HepG2 (cell line): ENCODE results near the gene PAEP. TPM values are rescaled to one million over a fixed set of nuclear protein-coding genes. Genes with fewer than 3 reads are reported as not detected.

ENCODE experiments used
- ATAC-seq: fragments of 200-7000 bp; cut with Tn5 transposase; 3 replicates; pipeline ENCODE4 v1.9.1; 2020; ENCODE audit warnings: mild to moderate bottlenecking, moderate library complexity
- BruUV-seq: library from RNA; stranded (reverse); fragments of 400-500 nt; replicated peaks from 2 replicates; lab custom pipeline; 2021; lab: Mats Ljungman, UMichigan
- CTCF ChIA-PET: fragments of 300-600 bp; formaldehyde crosslinking; extraction: SDS; loops from one replicate; lab custom pipeline; 2021; ENCODE audit warnings: low total read pairs, inconsistent platforms, low intra/inter-chr PET ratio; lab: Yijun Ruan, JAX
- POLR2A ChIA-PET: fragments of 350-600 bp; sonication (Branson Sonifier 250); formaldehyde crosslinking; loops from one replicate; lab custom pipeline; 2020; ENCODE audit warnings: antibody characterized with exemption, inconsistent platforms; lab: Yijun Ruan, JAX
- DNase-seq: peaks from one replicate; pipeline ENCODE4 v3.0.0-alpha.2; 2015; ENCODE audit warnings: low spot score
- FAIRE-seq: peaks from 3 replicates; lab custom pipeline; 2011; peaks lifted over from hg19 to GRCh38; lab: Jason Lieb, UNC
- H2AFZ ChIP-seq: one replicate; pipeline ENCODE4 v1.6.1; 2011; ENCODE audit warnings: low read length, inconsistent platforms
- H3K27ac ChIP-seq: fragments of 300-600 bp; 3 replicates; pipeline ENCODE4 v1.8.0; 2011; ENCODE audit warnings: mixed run types, mild to moderate bottlenecking, mixed read lengths, low read length, inconsistent platforms; ENCODE audit not compliant: insufficient read depth; ENCODE audit errors: extremely low read length
- H3K27me3 ChIP-seq, 2 experiments: fragments of 200-600 bp in 1 of 2; 2 replicates in 1 of 2; 3 replicates in 1 of 2; pipeline versions ENCODE4 v1.6.0 to v1.8.0; 2011; ENCODE audit warnings: low read length in 2 of 2, mild to moderate bottlenecking in 2 of 2, moderate library complexity in 2 of 2, inconsistent platforms in 1 of 2; ENCODE audit not compliant: insufficient read depth in 2 of 2, control insufficient read depth in 1 of 2
- H3K36me3 ChIP-seq, 2 experiments: fragments of 200-600 bp in 1 of 2; replicated peaks in 1 of 2; 2 replicates in 1 of 2; 3 replicates in 1 of 2; pipeline versions ENCODE4 v1.5.1 to v1.8.0; 2011; ENCODE audit warnings: low read length in 2 of 2, inconsistent platforms in 1 of 2; ENCODE audit not compliant: insufficient read depth in 2 of 2, control insufficient read depth in 1 of 2
- H3K4me1 ChIP-seq: 2 replicates; pipeline ENCODE4 v1.5.1; 2012; ENCODE audit warnings: low read length, inconsistent platforms; ENCODE audit not compliant: insufficient read depth
- H3K4me2 ChIP-seq: 2 replicates; pipeline ENCODE4 v1.6.0; 2011; ENCODE audit warnings: low read depth, low read length, inconsistent platforms
- H3K4me3 ChIP-seq, 3 experiments: fragments of 200-600 bp in 1 of 3; sonication (generic), shearing (Covaris generic) in 1 of 3; replicated peaks in 1 of 3; 2 replicates each; pipeline ENCODE4 v1.5.1; 2011 to 2016; ENCODE audit warnings: low read length in 3 of 3, inconsistent platforms in 2 of 3, low read depth in 2 of 3, mild to moderate bottlenecking in 2 of 3, control low read depth in 1 of 3, mixed read lengths in 1 of 3; ENCODE audit not compliant: insufficient read depth in 1 of 3
- H3K79me2 ChIP-seq: one replicate; pipeline ENCODE4 v1.6.1; 2011; ENCODE audit warnings: low read length, inconsistent platforms; ENCODE audit not compliant: insufficient read depth
- H3K9ac ChIP-seq: 2 replicates; pipeline ENCODE4 v1.6.0; 2011; ENCODE audit warnings: mild to moderate bottlenecking, low read depth, low read length, inconsistent platforms; ENCODE audit not compliant: insufficient read depth
- H3K9me3 ChIP-seq: 2 replicates; pipeline ENCODE4 v1.5.1; 2012; ENCODE audit warnings: mild to moderate bottlenecking, low read length
- H4K20me1 ChIP-seq: 2 replicates; pipeline ENCODE4 v1.6.0; 2011; ENCODE audit warnings: inconsistent platforms, mild to moderate bottlenecking, low read length, moderate library complexity; ENCODE audit not compliant: insufficient read depth
- ARID2 ChIP-seq: sonication (generic); formaldehyde crosslinking; IDR thresholded peaks from 2 replicates; pipeline ENCODE4 v1.8.1; 2022; ENCODE audit warnings: mild to moderate bottlenecking, missing genetic modification reagents, borderline replicate concordance
- ATAD3A ChIP-seq: sonication (generic); formaldehyde crosslinking; IDR thresholded peaks from 2 replicates; pipeline ENCODE4 v1.4.0; 2020; ENCODE audit warnings: missing genetic modification reagents
- ESRRA ChIP-seq: sonication (generic); formaldehyde crosslinking; IDR thresholded peaks from 2 replicates; pipeline ENCODE4 v1.5.1; 2020; ENCODE audit warnings: mild to moderate bottlenecking, low read depth, missing genetic modification reagents
- KLF11 ChIP-seq: IDR thresholded peaks from 2 replicates; pipeline ENCODE4 v1.6.1; 2016; ENCODE audit warnings: missing compliant biosample characterization
- NR3C1 ChIP-seq: sonication (generic); formaldehyde crosslinking; IDR thresholded peaks from 2 replicates; pipeline ENCODE4 v1.4.0; 2020; ENCODE audit warnings: missing genetic modification reagents
- POLR2A ChIP-seq, 2 experiments: IDR thresholded peaks; 2 replicates each; pipeline ENCODE4 v1.6.1; 2011; ENCODE audit warnings: low read depth in 2 of 2, low read length in 2 of 2, mild to moderate bottlenecking in 1 of 2, moderate library complexity in 1 of 2; ENCODE audit not compliant: insufficient read depth in 1 of 2
- POLR2AphosphoS5 ChIP-seq: IDR thresholded peaks from 2 replicates; pipeline ENCODE4 v1.6.1; 2012; ENCODE audit warnings: low read depth, low read length
- RAD51 ChIP-seq: fragments of 450-650 bp; IDR thresholded peaks from 2 replicates; pipeline ENCODE4 v1.6.1; 2016; ENCODE audit warnings: borderline replicate concordance
- TAF1 ChIP-seq: sonication (generic); formaldehyde crosslinking; IDR thresholded peaks from 2 replicates; pipeline ENCODE4 v1.4.0; 2020; ENCODE audit warnings: missing genetic modification reagents
- WIZ ChIP-seq: sonication (generic); formaldehyde crosslinking; IDR thresholded peaks from 2 replicates; pipeline ENCODE4 v1.5.1; 2020; ENCODE audit warnings: mild to moderate bottlenecking, missing genetic modification reagents
- YEATS4 ChIP-seq: sonication (generic); formaldehyde crosslinking; IDR thresholded peaks from 2 replicates; pipeline ENCODE4 v1.4.0; 2020; ENCODE audit warnings: missing genetic modification reagents, borderline replicate concordance
- ZNF160 ChIP-seq: sonication (generic); formaldehyde crosslinking; IDR thresholded peaks from 2 replicates; pipeline ENCODE4 v1.8.0; 2022; ENCODE audit warnings: mild to moderate bottlenecking, inconsistent platforms, missing genetic modification reagents
- ZNF235 ChIP-seq: sonication (generic); formaldehyde crosslinking; IDR thresholded peaks from 2 replicates; pipeline ENCODE4 v1.8.1; 2023; ENCODE audit warnings: mild to moderate bottlenecking, missing genetic modification reagents, borderline replicate concordance
- ZNF468 ChIP-seq: sonication (generic); formaldehyde crosslinking; IDR thresholded peaks from 2 replicates; pipeline ENCODE4 v1.8.0; 2022; ENCODE audit warnings: mild to moderate bottlenecking, moderate library complexity, missing genetic modification reagents
- ZNF564 ChIP-seq: sonication (generic); formaldehyde crosslinking; IDR thresholded peaks from 2 replicates; pipeline ENCODE4 v1.8.1; 2023; ENCODE audit warnings: mild to moderate bottlenecking, missing genetic modification reagents
- ZNF691 ChIP-seq: sonication (generic); formaldehyde crosslinking; IDR thresholded peaks from 2 replicates; pipeline ENCODE4 v1.4.0; 2020; ENCODE audit warnings: missing genetic modification reagents, low read depth, mild to moderate bottlenecking, borderline replicate concordance
- ZNF770 ChIP-seq: sonication (generic); formaldehyde crosslinking; IDR thresholded peaks from 2 replicates; pipeline ENCODE4 v1.5.0; 2020; ENCODE audit warnings: mild to moderate bottlenecking, missing genetic modification reagents
- WGBS: methylation state at CpG from one replicate; pipeline ENCODE4 v1.1.6; 2017; ENCODE audit warnings: low lambda C conversion rate; 5-methylcytosine and 5-hydroxymethylcytosine counted together
- in situ Hi-C: cut with HindIII; loops from 2 replicates; pipeline ENCODE4 v1.10.0; 2017; ENCODE audit warnings: low pct_unique_long_range_greater_than_20kb; ENCODE audit not compliant: extremely low pct_ligation_motif_present
- intact Hi-C: fragments of 100-400 bp; cut with micrococcal nuclease; formaldehyde crosslinking; loops from one replicate; pipeline ENCODE4 v1.10.0; 2022; ENCODE audit not compliant: unreplicated experiment
- polyA plus RNA-seq, 8 experiments: library from polyadenylated mRNA; depleted of rRNA in 3 of 8; stranded (reverse) in 7 of 8; unstranded in 1 of 8; fragments of >200 nt; fragmentation: Illumina TruSeq in 4 of 8; extraction: Trizol in 4 of 8; gene quantifications; 2 replicates each; pipeline versions ENCODE4 v1.2.1 to v1.2.3, GENCODE V29; 2011 to 2016; ENCODE audit warnings: low read depth in 4 of 8, missing spikeins in 1 of 8, mixed read lengths in 1 of 8; ENCODE audit not compliant: insufficient read depth in 1 of 8
- total RNA-seq, 5 experiments: library from RNA; depleted of rRNA; stranded (reverse); fragments of >200 nt; fragmentation: Illumina TruSeq; extraction: Trizol; gene quantifications; 2 replicates each; pipeline ENCODE4 v1.2.3, GENCODE V29; 2016; ENCODE audit warnings: low read depth in 1 of 5

Gene PAEP
- total and polyA plus RNA-seq, 2 of the 13 experiments (the other 11 are each of a cell fraction or from before 2014, with no cell fraction given) = 0.75 to 10.8 TPM

GRCh38 chr9:135592625-135593024 is 31.1 kb downstream of the PAEP start:
- Histone ChIP-seq H3K79me2 (no peaks in the 10 kb centered on the region), H2AFZ (no peak overlapping the region), H3K9me3 (no peaks in the 10 kb centered on the region), H3K4me3 (no peak overlapping the region), H3K4me1 (no peaks in the 10 kb centered on the region), H3K36me3 (no peaks in the 10 kb centered on the region), H3K4me2 (no peak overlapping the region), H3K9ac (no peak overlapping the region), H3K27me3 (peaks cover 4 to 17% of the 10 kb centered on the region in 2 experiments; a peak in 4 of 5 replicates), H3K27ac (no peak overlapping the region), H4K20me1 (no peaks in the 10 kb centered on the region)
- no TSS peak for BruUV-seq
- intact Hi-C loops (no loop called here), in situ Hi-C loops (no loop called here)
- TF ChIP-seq ESRRA (CRISPR knock-in tag) (no peak), ZNF564 (no peak), ZNF160 (CRISPR knock-in tag) (no peak), ZNF691 (no peak), POLR2AphosphoS5 (no peak), NR3C1 (CRISPR knock-in tag) (no peak), TAF1 (CRISPR knock-in tag) (no peak), ZNF468 (CRISPR knock-in tag) (no peak), WIZ (CRISPR knock-in tag) (no peak)
- ChIA-PET CTCF (no interaction called here), POLR2A (no interaction called here)
- 12% methylated on average over 6 of the region's 13 CpGs for WGBS
- ATAC-seq (no peak), FAIRE-seq (no peak), DNase-seq (no peak)

- Histone ChIP-seq H3K4me2 (no peak overlapping the region), H3K79me2 (no peaks in the 10 kb centered on the region), H3K9ac (no peak overlapping the region), H3K27ac (no peak overlapping the region), H4K20me1 (no peaks in the 10 kb centered on the region), H3K36me3 (no peaks in the 10 kb centered on the region), H3K4me1 (no peaks in the 10 kb centered on the region), H2AFZ (no peak overlapping the region), H3K27me3 (peaks cover 0 to 3% of the 10 kb centered on the region in 2 experiments; a peak in 2 of 5 replicates), H3K9me3 (no peaks in the 10 kb centered on the region), H3K4me3 (no peak overlapping the region)
- intact Hi-C loops = no loop called here
- FAIRE-seq (no peak), ATAC-seq (no peak), DNase-seq (no peak)
- WGBS = 0% methylated on average over 2 of the region's 2 CpGs
- POLR2A ChIA-PET = no interaction called here
- CTCF ChIA-PET = no interaction called here
- no TSS peak for BruUV-seq
- in situ Hi-C loops = no loop called here
- TF ChIP-seq ZNF235 (CRISPR knock-in tag) (no peak), RAD51 (no peak), POLR2A (IDR thresholded peaks at IDR 0.05; ENCODE audit: insufficient read depth in 1 of 2, low read depth in 2 of 2, low read length in 2 of 2) (no peak), YEATS4 (CRISPR knock-in tag) (no peak), ZNF770 (CRISPR knock-in tag) (no peak), ZNF160 (CRISPR knock-in tag) (no peak), KLF11 (CRISPR knock-in tag) (no peak), ARID2 (CRISPR knock-in tag) (no peak), ATAD3A (CRISPR knock-in tag) (no peak)
These were observed 34.7 kb downstream of the PAEP start for GRCh38 chr9:135596211-135596610.
